ENCODE data around the gene GNG12. TPM values are rescaled to one million over a fixed set of nuclear protein-coding genes. Genes with fewer than 3 reads are reported as not detected.

GNG12 gene
- total RNA-seq, 1 experiment from 2014 or later = 14.3 TPM

- Histone ChIP-seq H3K79me2 (ENCODE audit: insufficient read depth, low read length) (no peaks in the 10 kb centered on the region), H3K27ac (ENCODE audit: insufficient read length, low read depth, low read length) (no peak overlapping the region)
Observed at GRCh38 chr1:67816506-67816905, 16.8 kb downstream of the GNG12 start.

More at GRCh38 chr1:67816506-67816905, 16.8 kb downstream of the GNG12 start:
- Histone ChIP-seq H3K9ac (ENCODE audit: extremely low read depth, insufficient read length, low read length) (no peak overlapping the region), H4K20me1 (ENCODE audit: control insufficient read depth, insufficient read depth, insufficient read length) (no peaks in the 10 kb centered on the region), H3K79me1 (ENCODE audit: insufficient read depth, low read depth, low read length, poor library complexity, severe bottlenecking) (no peaks in the 10 kb centered on the region), H3K23me2 (ENCODE audit: insufficient read length, low read depth, low read length, poor library complexity, severe bottlenecking) (no peaks in the 10 kb centered on the region), H3K27me3 (ENCODE audit: insufficient read depth, low read length) (no peaks in the 10 kb centered on the region), H2BK12ac (ENCODE audit: insufficient read length, low read depth, low read length) (no peak overlapping the region), H3K4me1 (ENCODE audit: insufficient read depth, low read length) (no peaks in the 10 kb centered on the region), H2BK20ac (ENCODE audit: low read depth, low read length, poor library complexity, severe bottlenecking) (no peak overlapping the region), H2BK120ac (ENCODE audit: low read depth, low read length, poor library complexity, severe bottlenecking) (no peak overlapping the region), H3K14ac (ENCODE audit: insufficient read depth, low read length) (no peak overlapping the region), H4K5ac (ENCODE audit: insufficient read length, low read depth, low read length) (no peak overlapping the region), H3K4me2 (ENCODE audit: insufficient read depth, insufficient read length, low read length) (no peak overlapping the region), H2BK15ac (ENCODE audit: low read depth, low read length) (no peak overlapping the region), H3K18ac (ENCODE audit: insufficient read length, low read depth, low read length) (no peak overlapping the region), H4K91ac (ENCODE audit: insufficient read length, low read depth, low read length) (no peak overlapping the region), H2AK5ac (ENCODE audit: insufficient read length, low read length) (no peak overlapping the region), H3K9me3 (ENCODE audit: control insufficient read depth, low read depth, low read length) (no peaks in the 10 kb centered on the region), H3T11ph (ENCODE audit: low read length) (no peak overlapping the region), H3K4ac (ENCODE audit: low read depth, low read length) (no peak overlapping the region), H3K23ac (ENCODE audit: insufficient read length, low read depth, low read length) (no peak overlapping the region), H4K8ac (replicated peaks; ENCODE audit: insufficient read length, low read depth, low read length) (no peak overlapping the region), H3K56ac (ENCODE audit: insufficient read length, low read depth, low read length) (no peak overlapping the region), H2AFZ (ENCODE audit: low read length) (no peak overlapping the region), H2BK5ac (ENCODE audit: insufficient read length, low read length) (no peak overlapping the region)
- no peak for DNase-seq
- no CpG with 5 or more reads among the region's 6 CpGs for WGBS (ENCODE audit: extremely low coverage, insufficient read length, low lambda C conversion rate)
- Mint-ChIP-seq H3K4me3 (no peak overlapping the region), H3K9me3 (peaks cover 0 to 6% of the 10 kb centered on the region in 2 experiments; a peak in 2 of 5 replicates), H3K4me1 (peaks cover 11 to 23% of the 10 kb centered on the region in 2 experiments), H3K36me3 (ENCODE audit: insufficient read depth in 1 of 3, low read depth in 3 of 3) (peaks cover 2 to 16% (median 7%) of the 10 kb centered on the region in 3 experiments; a peak in 5 of 7 replicates), H3K27me3 (ENCODE audit: low read depth) (no peaks in the 10 kb centered on the region), H3K27ac (no peak overlapping the region)
- TF ChIP-seq CTCF (conservative IDR thresholded peaks at IDR 0.05) = no peak

Data from H9 (cell line).